ENCODE measurements around the gene GPI. TPM values are rescaled to one million over a fixed set of nuclear protein-coding genes. Genes with fewer than 3 reads are reported as not detected.
"Not testable (repeated sequence)": the region's sequence is repeated elsewhere in the genome, so short reads cannot be mapped to it uniquely, and the experiment has no call there.

GPI gene
- total RNA-seq, 2 experiments from 2014 or later: 404 to 442 TPM

DNA sequence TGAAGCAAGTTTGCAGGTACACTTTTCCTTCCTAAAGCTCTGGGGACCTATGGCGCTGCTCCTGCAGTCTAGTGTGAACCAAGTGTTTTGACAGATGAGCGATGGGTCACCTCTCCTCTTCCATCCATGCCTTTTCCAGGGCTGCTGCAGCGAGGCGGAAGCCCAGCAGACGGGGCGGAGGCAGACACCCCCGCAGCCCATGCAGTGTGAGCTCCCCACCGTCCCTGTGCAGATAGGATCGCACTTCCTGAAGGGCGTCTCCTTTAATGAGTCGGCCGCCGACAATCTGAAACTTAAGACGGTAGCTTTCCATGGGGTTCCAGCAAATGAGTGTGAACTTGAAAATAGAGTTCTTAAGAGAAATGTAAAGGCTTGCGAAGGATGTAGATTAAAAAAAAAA, 37.1 kb upstream of the GPI start:
- no peaks in the 10 kb centered on the region for H3K27me3 Mint-ChIP-seq
- ChIA-PET CTCF (interaction anchor here (0.7 kb wide), 1 partner anchor 20 kb away, joined by 3 read pairs; no protein-coding TSS in a partner anchor), POLR2A (no interaction called here)
- peaks cover 32% of the 10 kb centered on the region for H3K36me3 Mint-ChIP-seq (ENCODE audit: low read depth)
- no peaks in the 10 kb centered on the region for H3K4me1 Mint-ChIP-seq
- H3K9me3 Mint-ChIP-seq: no peaks in the 10 kb centered on the region
- no peak overlapping the region for H3K4me3 Mint-ChIP-seq
- DNase-seq: no peak
- H3K27ac Mint-ChIP-seq: no peak overlapping the region

DNA sequence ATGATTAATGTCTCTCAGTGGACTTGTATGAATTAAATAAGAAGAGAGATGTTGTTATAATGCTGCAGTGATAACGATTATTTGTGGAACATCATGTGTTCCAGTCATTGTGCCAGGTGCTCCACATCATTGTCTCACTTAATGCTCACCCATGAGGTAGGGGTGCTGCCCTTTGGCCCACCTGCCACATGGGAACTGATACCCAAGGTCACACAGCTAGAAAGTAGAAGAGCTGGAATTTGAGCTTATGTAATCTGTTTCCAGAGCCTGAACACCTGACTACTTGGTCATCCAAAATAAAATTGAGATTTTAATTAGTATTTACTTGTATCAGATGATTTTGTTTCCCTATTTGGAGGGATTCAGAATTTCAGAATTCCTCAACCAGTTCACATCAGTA, 36.0 kb upstream of the GPI start:
- Mint-ChIP-seq H3K27me3 (no peaks in the 10 kb centered on the region), H3K36me3 (ENCODE audit: low read depth) (peaks cover 30% of the 10 kb centered on the region), H3K9me3 (no peaks in the 10 kb centered on the region), H3K4me1 (no peaks in the 10 kb centered on the region), H3K27ac (no peak overlapping the region), H3K4me3 (no peak overlapping the region)
- DNase-seq: no peak
- ChIA-PET POLR2A (no interaction called here), CTCF (no interaction called here)

DNA sequence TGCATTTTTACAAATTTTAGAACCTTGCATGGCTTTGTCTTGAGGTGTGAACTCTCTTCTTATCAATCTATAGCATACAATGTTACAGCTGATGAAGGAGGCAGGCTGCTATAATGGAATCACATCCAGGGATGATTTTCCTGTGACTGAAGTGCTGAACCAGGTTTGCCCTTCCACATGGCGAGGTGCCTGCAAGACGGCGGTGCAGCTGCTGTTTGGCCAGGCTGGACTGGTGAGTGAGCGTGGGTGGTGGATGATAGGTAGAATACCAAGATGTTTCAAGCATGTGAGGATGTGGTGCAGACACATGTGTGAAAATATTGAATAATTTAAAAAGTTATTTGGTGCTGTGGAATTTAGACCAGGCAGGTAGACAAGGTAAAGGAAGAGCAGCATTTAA, 34.9 kb upstream of the GPI start:
- no peak overlapping the region for H3K27ac Mint-ChIP-seq
- H3K4me1 Mint-ChIP-seq: no peaks in the 10 kb centered on the region
- no peaks in the 10 kb centered on the region for H3K27me3 Mint-ChIP-seq
- ChIA-PET POLR2A (no interaction called here), CTCF (interaction anchor here (0.6 kb wide), 3 partner anchors 34 to 97 kb away, joined by 3 to 6 read pairs (median 4); no protein-coding TSS in a partner anchor)
- H3K4me3 Mint-ChIP-seq: no peak overlapping the region
- H3K9me3 Mint-ChIP-seq: no peaks in the 10 kb centered on the region
- H3K36me3 Mint-ChIP-seq (ENCODE audit: low read depth): peaks cover 29% of the 10 kb centered on the region
- DNase-seq: no peak

DNA sequence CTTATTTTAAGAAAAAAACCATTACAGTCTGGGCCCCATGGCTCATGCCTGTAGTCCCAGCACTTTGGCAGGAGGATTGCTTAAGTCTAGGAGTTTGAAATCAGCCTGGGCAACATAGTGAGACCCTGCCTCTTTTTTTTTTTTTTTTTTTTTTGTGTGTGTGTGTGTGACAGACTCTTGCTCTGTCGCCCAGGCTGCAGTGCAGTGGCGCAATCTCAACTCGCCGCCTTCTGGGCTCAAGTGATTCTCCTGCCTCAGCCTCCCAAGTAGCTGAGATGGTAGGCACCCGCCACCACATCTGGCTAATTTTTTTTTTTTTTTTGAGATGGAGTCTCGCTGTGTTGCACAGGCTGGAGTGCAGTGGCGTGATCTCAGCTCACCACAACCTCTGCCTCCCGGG, 34.4 kb upstream of the GPI start:
- H3K4me3 Mint-ChIP-seq, DNase-seq, H3K9me3 Mint-ChIP-seq, H3K27ac Mint-ChIP-seq, H3K27me3 Mint-ChIP-seq, POLR2A ChIA-PET, H3K4me1 Mint-ChIP-seq: not testable (repeated sequence)
- H3K36me3 Mint-ChIP-seq (ENCODE audit: low read depth): peaks cover 28% of the 10 kb centered on the region
- CTCF ChIA-PET: interaction anchor here (0.9 kb wide), 1 partner anchor 68 kb away, joined by 3 read pairs; no protein-coding TSS in a partner anchor

DNA sequence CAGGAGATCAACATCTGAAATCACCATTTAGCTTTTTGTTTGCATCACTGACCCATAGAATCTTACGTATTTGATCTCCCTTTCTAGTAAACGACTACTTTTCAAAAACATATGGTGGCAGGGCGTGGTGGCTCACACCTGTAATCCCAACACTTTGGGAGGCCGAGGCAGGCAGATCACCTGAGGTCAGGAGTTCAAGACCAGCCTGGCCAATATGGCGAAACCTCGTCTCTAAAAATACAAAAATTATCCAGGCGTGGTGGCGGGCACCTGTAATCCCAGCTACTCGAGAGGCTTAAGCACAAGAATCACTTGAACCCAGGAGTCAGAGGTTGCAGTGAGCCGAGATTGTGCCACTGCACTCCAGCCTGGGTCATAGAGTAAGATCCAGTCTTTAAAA, 33.4 kb upstream of the GPI start:
- H3K9me3 Mint-ChIP-seq, POLR2A ChIA-PET, H3K27me3 Mint-ChIP-seq, DNase-seq, H3K4me1 Mint-ChIP-seq, H3K4me3 Mint-ChIP-seq, H3K27ac Mint-ChIP-seq: not testable (repeated sequence)
- peaks cover 23% of the 10 kb centered on the region for H3K36me3 Mint-ChIP-seq (ENCODE audit: low read depth)
- CTCF ChIA-PET: interaction anchor here (0.6 to 0.7 kb wide), 3 partner anchors 15 to 117 kb away, joined by 4 to 5 read pairs (median 4); no protein-coding TSS in a partner anchor

DNA sequence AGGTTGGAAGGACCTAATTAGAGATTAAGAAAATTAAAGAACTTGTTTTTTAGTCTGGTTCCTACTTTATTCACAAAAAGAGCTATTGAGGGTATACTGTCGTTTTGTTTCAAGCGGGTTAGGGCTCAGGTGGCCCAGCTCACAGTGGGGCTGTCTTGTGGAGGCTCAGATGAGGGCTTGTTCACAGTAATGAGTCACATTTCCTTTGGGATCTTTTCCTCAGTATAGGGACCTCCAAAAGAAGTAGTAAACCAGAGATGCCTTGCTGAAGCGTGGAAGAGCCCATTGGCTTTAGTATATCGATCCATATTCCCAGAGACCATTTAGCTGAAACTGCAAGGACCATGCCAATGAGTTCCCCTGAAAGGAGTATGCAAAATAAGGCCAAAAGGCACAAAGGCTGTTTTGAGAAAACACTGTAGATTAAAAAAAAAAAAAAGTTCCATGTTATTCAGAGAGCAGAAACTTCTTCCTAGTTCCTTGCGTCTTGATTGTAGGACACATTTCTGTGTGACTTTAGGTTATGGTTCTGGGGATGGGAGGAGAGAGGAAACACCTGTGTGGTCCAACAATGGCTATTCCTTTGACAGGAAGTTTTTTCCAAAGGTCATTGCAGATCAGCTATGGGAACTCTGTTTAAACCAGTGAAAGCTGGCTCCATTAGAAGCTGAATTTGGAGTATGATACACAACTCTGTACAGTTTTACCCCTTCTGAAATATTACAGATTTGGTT, 32.8 kb upstream of the GPI start:
- POLR2A ChIA-PET: no interaction called here
- Mint-ChIP-seq H3K27ac (no peak overlapping the region), H3K9me3 (no peaks in the 10 kb centered on the region), H3K4me3 (no peak overlapping the region), H3K4me1 (peaks cover 6% of the 10 kb centered on the region), H3K27me3 (no peaks in the 10 kb centered on the region), H3K36me3 (ENCODE audit: low read depth) (peaks cover 28% of the 10 kb centered on the region)
- no peak for DNase-seq
- CTCF ChIA-PET: interaction anchor here (0.6 to 0.7 kb wide), 3 partner anchors 15 to 116 kb away, joined by 4 to 5 read pairs (median 4); no protein-coding TSS in a partner anchor

DNA sequence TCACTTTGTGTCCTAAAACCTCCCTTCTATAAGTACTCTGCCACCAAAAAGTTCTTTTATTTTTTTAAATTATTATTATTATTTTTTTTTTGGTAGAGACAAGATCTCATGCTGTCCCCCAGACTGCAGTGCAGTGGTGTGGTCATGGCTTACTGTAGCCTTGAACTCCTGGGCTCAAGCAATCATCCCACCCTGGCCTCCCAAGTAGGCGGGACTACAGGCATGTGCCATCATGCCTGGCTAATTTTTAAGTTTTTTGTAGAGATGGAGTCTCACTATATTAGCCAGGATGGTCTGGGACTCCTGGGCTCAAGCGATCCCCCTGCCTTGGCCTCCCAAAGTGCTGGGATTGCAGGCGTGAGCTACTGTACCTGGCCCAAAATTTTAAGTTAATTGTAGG, 29.1 kb upstream of the GPI start:
- no peak overlapping the region for H3K4me3 Mint-ChIP-seq
- peaks cover 34% of the 10 kb centered on the region for H3K36me3 Mint-ChIP-seq (ENCODE audit: low read depth)
- peaks cover 7% of the 10 kb centered on the region for H3K4me1 Mint-ChIP-seq
- H3K27me3 Mint-ChIP-seq: no peaks in the 10 kb centered on the region
- H3K9me3 Mint-ChIP-seq: no peaks in the 10 kb centered on the region
- POLR2A ChIA-PET: no interaction called here
- CTCF ChIA-PET: interaction anchor here (0.6 to 0.7 kb wide), 4 partner anchors 11 to 406 kb away, joined by 3 to 4 read pairs (median 3); no protein-coding TSS in a partner anchor
- no peak for DNase-seq
- H3K27ac Mint-ChIP-seq: no peak overlapping the region

DNA sequence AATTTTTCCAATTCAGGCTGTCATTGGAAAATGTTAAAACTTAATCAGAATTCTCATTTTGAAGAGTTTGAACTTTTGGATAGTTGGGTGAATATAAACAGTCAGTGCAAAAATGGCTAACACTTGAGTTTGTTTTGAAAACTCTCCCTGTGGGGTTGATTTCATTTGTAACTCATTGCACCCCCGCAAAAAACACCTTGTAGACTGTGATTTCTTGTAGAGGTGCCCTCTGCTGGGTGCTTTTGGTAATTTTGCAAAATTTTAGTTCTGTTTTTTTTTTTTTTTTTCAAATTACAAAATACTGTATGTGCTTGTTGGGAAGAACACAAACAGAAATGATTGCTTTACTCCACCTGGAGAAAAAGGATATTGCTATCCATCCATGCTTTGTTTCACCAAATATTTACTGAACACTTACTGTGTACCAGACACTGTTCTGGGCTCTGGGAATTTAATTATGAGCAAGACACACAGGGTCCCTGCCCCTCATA, 28.2 kb upstream of the GPI start:
- H3K4me3 Mint-ChIP-seq: no peak overlapping the region
- CTCF ChIA-PET: interaction anchor here (0.6 to 2.3 kb wide), 3 partner anchors 10 to 97 kb away, joined by 3 to 9 read pairs (median 3); no protein-coding TSS in a partner anchor
- DNase-seq: peak; percentile 67
- peaks cover 7% of the 10 kb centered on the region for H3K4me1 Mint-ChIP-seq
- no peaks in the 10 kb centered on the region for H3K27me3 Mint-ChIP-seq
- POLR2A ChIA-PET: no interaction called here
- H3K36me3 Mint-ChIP-seq (ENCODE audit: low read depth): peaks cover 36% of the 10 kb centered on the region
- no peaks in the 10 kb centered on the region for H3K9me3 Mint-ChIP-seq
- peak overlapping the region; percentile 5 for H3K27ac Mint-ChIP-seq

DNA sequence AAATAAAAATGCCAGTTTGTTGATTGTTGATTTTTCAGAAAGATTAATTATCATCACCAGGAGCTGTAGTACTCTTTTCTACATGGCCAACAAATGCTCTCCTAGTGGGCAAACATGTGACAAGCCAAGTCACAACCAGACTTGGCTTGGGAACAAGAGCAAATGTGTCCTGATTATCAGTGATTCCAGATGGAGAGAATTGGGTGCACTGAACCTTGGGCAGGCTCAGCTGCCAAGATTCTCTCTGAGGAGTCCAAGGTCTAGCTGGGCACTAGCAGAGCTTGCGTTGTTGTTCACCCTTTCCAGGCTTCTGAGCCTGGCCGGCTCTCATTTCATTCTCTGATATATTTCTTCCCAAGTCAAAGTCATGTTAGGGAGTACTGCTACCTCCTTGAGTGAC, 27.3 kb upstream of the GPI start:
- H3K4me3 Mint-ChIP-seq: no peak overlapping the region
- no peak for DNase-seq
- no peaks in the 10 kb centered on the region for H3K9me3 Mint-ChIP-seq
- H3K27me3 Mint-ChIP-seq: no peaks in the 10 kb centered on the region
- CTCF ChIA-PET: interaction anchor here (0.7 to 2.3 kb wide), 2 partner anchors 9 to 83 kb away, joined by 3 to 9 read pairs; no protein-coding TSS in a partner anchor
- POLR2A ChIA-PET: no interaction called here
- H3K36me3 Mint-ChIP-seq (ENCODE audit: low read depth): peaks cover 34% of the 10 kb centered on the region
- peaks cover 7% of the 10 kb centered on the region for H3K4me1 Mint-ChIP-seq
- no peak overlapping the region for H3K27ac Mint-ChIP-seq

DNA sequence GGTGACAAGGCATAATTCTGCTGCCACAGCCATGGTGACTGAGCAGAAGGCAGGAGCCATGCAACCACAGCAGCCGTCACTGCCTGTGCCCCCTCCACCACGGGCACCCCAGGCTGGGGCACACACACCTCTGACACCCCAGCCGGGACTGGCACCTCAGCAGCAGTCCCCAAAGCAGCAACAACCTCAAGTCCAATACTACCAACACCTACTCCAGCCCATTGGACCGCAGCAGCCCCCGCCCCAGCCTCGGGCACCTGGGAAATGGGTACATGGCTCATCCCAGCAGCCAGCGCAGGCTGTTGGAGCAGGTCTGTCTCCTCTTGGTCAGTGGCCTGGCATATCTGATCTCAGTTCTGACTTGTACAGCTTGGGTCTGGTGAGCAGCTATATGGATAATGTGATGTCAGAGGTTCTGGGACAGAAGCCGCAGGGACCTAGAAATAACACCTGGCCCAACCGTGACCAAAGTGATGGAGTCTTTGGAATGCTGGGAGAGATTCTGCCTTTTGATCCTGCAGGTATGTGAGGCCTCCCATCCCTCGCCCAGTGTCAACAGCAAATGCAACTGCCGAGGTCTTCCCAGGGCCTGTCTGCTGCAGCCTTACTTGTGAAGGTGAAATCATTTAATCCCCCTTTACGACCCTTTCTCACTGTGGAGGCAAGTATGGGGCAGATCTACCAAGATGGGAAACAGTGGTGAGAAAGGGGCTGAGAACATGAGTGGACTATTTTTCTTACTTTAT, 22.9 kb upstream of the GPI start:
- no peak overlapping the region for H3K27ac Mint-ChIP-seq
- H3K36me3 Mint-ChIP-seq (ENCODE audit: low read depth): peaks cover 38% of the 10 kb centered on the region
- H3K4me1 Mint-ChIP-seq: peaks cover 11% of the 10 kb centered on the region
- CTCF ChIA-PET: no interaction called here
- DNase-seq: no peak
- H3K4me3 Mint-ChIP-seq: no peak overlapping the region
- POLR2A ChIA-PET: no interaction called here
- H3K9me3 Mint-ChIP-seq: no peaks in the 10 kb centered on the region
- no peaks in the 10 kb centered on the region for H3K27me3 Mint-ChIP-seq

DNA sequence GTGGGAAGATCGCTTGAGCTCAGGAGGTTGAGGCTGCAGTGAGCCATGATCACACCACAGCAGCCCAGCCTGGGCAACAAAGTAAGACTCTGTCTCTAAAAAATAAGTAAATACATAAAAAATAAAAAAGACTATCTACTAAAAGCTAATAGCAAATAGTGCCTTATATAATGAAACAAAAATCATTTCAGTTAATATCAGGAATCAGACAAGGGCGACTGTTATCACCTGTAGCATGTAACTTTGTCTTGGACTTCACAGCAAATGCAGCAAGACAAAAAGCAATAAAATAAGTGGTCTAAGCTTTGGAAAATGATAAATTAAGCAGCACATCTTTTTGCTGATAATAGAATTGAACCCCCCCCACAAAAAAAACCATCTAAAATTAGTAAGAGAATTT, 21.2 kb upstream of the GPI start:
- Mint-ChIP-seq H3K4me3 (no peak overlapping the region), H3K27me3 (no peaks in the 10 kb centered on the region), H3K9me3 (no peaks in the 10 kb centered on the region), H3K36me3 (ENCODE audit: low read depth) (peaks cover 36% of the 10 kb centered on the region), H3K27ac (no peak overlapping the region), H3K4me1 (peaks cover 11% of the 10 kb centered on the region)
- ChIA-PET POLR2A (no interaction called here), CTCF (no interaction called here)
- no peak for DNase-seq

DNA sequence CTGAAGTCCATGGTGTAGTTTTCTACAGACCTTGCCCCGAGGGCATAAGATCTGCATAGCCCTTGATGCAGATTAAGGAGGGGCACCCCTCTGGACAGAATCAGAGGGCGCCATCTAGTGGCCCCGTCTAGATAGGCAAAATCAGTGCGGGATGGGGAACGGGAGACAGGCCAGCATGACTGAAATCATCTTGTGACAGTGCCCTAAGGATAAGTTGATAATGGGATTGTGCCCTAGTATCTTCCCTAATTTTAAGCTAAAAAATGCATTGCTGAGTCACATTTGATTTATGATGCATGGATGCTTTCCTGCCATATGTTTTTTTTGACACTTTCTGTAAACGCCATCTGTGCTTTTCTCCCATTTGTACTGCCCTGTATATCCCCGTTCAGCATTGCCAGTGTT, 19.0 kb upstream of the GPI start:
- ChIA-PET CTCF (interaction anchor here (0.8 to 1.9 kb wide), 9 partner anchors 8 to 166 kb away, joined by 3 to 9 read pairs (median 4); no protein-coding TSS in a partner anchor), POLR2A (no interaction called here)
- Mint-ChIP-seq H3K9me3 (no peaks in the 10 kb centered on the region), H3K4me1 (peaks cover 29% of the 10 kb centered on the region), H3K27me3 (no peaks in the 10 kb centered on the region), H3K36me3 (ENCODE audit: low read depth) (peaks cover 26% of the 10 kb centered on the region), H3K4me3 (no peak overlapping the region), H3K27ac (peak overlapping the region; percentile 37)
- DNase-seq: peak; percentile 72

DNA sequence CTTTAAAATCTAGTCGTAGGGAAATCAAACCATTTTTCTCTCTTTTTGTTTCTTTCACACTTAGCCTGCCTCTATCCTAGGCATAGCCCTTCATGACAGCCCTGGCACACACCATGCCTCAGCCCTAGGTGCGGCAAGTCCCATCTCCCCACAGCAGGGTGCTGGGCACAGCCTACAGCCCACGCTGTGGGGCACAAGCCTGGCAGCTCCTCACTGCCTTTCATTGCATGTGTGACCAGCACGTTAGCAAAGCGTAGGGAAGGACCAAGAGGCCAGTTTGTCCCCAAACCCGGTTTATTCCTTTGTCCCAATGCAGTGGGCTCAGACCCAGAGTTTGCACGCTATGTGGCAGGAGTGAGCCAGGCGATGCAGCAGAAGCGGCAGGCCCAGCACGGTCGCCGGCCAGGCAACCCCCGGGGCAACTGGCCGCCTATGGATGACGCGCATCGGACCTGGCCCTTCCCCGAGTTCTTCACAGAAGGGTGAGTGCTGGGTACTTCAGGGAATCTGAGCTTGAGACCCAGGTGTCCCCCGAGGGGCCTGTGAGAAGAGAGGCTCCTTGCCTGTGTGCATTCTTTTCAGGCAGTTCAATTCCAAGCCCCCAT, 17.3 kb upstream of the GPI start:
- H3K36me3 Mint-ChIP-seq (ENCODE audit: low read depth): peaks cover 24% of the 10 kb centered on the region
- H3K4me3 Mint-ChIP-seq: no peak overlapping the region
- peaks cover 39% of the 10 kb centered on the region for H3K4me1 Mint-ChIP-seq
- no peaks in the 10 kb centered on the region for H3K9me3 Mint-ChIP-seq
- no peaks in the 10 kb centered on the region for H3K27me3 Mint-ChIP-seq
- DNase-seq: no peak
- POLR2A ChIA-PET: no interaction called here
- H3K27ac Mint-ChIP-seq: no peak overlapping the region
- CTCF ChIA-PET: interaction anchor here (0.6 to 1.9 kb wide), 7 partner anchors 10 to 570 kb away, joined by 3 to 9 read pairs (median 3); no protein-coding TSS in a partner anchor
